Measurements from ENCODE around the gene ARPP21.

The ARPP21 gene

GRCh38 chr3:35739181-35739809, 100.0 kb downstream of the ARPP21 start:
- no peak for DNase-seq

GRCh38 chr3:35739964-35740527, 100.7 kb downstream of the ARPP21 start:
- DNase-seq = no peak

- no peak for DNase-seq
These were observed 103.9 kb downstream of the ARPP21 start for GRCh38 chr3:35743218-35743617.

- DNase-seq = no peak
These were observed 105.1 kb downstream of the ARPP21 start for GRCh38 chr3:35744419-35744818.

- DNase-seq = no peak
These were observed 106.0 kb downstream of the ARPP21 start for GRCh38 chr3:35745351-35745750.

- DNase-seq = no peak
These were observed 106.6 kb downstream of the ARPP21 start for GRCh38 chr3:35745802-35746484.

- DNase-seq = no peak
These were observed 107.2 kb downstream of the ARPP21 start for GRCh38 chr3:35746492-35746891.

GRCh38 chr3:35748144-35748543, 108.8 kb downstream of the ARPP21 start:
- no peak for DNase-seq

- no peak for DNase-seq
These were observed 111.9 kb downstream of the ARPP21 start for GRCh38 chr3:35751207-35751606.

- no peak for DNase-seq
These were observed 118.8 kb downstream of the ARPP21 start for GRCh38 chr3:35757991-35758757.

- DNase-seq = no peak
These were observed 120.8 kb downstream of the ARPP21 start for GRCh38 chr3:35760146-35760545.

- DNase-seq = no peak
These were observed 122.0 kb downstream of the ARPP21 start for GRCh38 chr3:35761311-35761710.

- no peak for DNase-seq
These were observed 133.2 kb downstream of the ARPP21 start for GRCh38 chr3:35772381-35773015.

GRCh38 chr3:35773417-35773816, 134.1 kb downstream of the ARPP21 start:
- DNase-seq = no peak

- no peak for DNase-seq
These were observed 137.0 kb downstream of the ARPP21 start for GRCh38 chr3:35776346-35776745.

GRCh38 chr3:35777065-35777464, 137.7 kb downstream of the ARPP21 start:
- no peak for DNase-seq

- no peak for DNase-seq
These were observed 138.5 kb downstream of the ARPP21 start for GRCh38 chr3:35777563-35778554.

GRCh38 chr3:35779611-35780010, 140.3 kb downstream of the ARPP21 start:
- DNase-seq = no peak

- DNase-seq = no peak
These were observed 141.5 kb downstream of the ARPP21 start for GRCh38 chr3:35780800-35781199.

GRCh38 chr3:35781558-35781957, 142.2 kb downstream of the ARPP21 start:
- DNase-seq = no peak

GRCh38 chr3:35782355-35782754, 143.0 kb downstream of the ARPP21 start:
- DNase-seq = no peak

GRCh38 chr3:35784169-35784568, 144.8 kb downstream of the ARPP21 start:
- DNase-seq = no peak
